Measurements from ENCODE around the gene SNX14.

DNA sequence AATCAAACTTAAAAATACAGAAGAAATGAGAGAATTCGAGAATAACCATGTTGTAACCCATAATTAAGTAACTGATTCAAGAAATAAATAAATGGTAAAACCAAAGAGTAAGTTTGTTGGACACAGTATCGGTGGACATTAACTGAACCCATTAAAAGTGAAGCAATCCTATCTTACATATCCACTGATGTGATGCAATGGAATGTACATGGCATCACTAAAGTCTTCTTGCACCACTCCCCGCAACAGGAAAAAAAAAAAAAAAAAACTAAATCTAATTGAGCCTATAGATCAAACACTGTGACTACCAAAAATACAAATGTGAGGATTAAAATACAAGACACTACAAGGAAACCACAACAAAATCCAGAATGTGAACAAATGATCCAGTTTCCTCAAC is 7.9 kb downstream of the SNX14 start:
- TF ChIP-seq HDAC2 (IDR thresholded peaks at IDR 0.05; ENCODE audit: borderline replicate concordance in 1 of 2, low read depth in 2 of 2, low read length in 2 of 2) = no peak
- TF ChIP-seq ZNF274 (IDR thresholded peaks at IDR 0.05; ENCODE audit: borderline replicate concordance, extremely low read depth, low read length) = no peak
- TF ChIP-seq, protein P1, sequence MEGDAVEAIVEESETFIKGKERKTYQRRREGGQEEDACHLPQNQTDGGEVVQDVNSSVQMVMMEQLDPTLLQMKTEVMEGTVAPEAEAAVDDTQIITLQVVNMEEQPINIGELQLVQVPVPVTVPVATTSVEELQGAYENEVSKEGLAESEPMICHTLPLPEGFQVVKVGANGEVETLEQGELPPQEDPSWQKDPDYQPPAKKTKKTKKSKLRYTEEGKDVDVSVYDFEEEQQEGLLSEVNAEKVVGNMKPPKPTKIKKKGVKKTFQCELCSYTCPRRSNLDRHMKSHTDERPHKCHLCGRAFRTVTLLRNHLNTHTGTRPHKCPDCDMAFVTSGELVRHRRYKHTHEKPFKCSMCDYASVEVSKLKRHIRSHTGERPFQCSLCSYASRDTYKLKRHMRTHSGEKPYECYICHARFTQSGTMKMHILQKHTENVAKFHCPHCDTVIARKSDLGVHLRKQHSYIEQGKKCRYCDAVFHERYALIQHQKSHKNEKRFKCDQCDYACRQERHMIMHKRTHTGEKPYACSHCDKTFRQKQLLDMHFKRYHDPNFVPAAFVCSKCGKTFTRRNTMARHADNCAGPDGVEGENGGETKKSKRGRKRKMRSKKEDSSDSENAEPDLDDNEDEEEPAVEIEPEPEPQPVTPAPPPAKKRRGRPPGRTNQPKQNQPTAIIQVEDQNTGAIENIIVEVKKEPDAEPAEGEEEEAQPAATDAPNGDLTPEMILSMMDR (IDR thresholded peaks at IDR 0.05; ENCODE audit: control extremely low read depth in 1 of 3, insufficient read depth in 1 of 3, low read depth in 1 of 3, low read length in 3 of 3) = no peak

Measured in H1 (cell line).